Cardiac fibroblast (primary cell): ENCODE measurements around the gene HACD3.

Experiments used
- DNase-seq, 2 donors: peaks; one replicate each; pipeline versions ENCODE4 v3.0.0 to v3.0.0-alpha.2; 2010; ENCODE audit warnings: low read depth in 2 of 2
- H3K4me3 ChIP-seq, 2 donors: replicated peaks in 1 of 2; 1 replicate in 1 of 2; 2 replicates in 1 of 2; pipeline ENCODE4 v1.5.1; 2011; ENCODE audit warnings: low read depth in 2 of 2, low read length in 2 of 2, mild to moderate bottlenecking in 2 of 2, moderate library complexity in 1 of 2
- CTCF ChIP-seq: IDR thresholded peaks from one replicate; pipeline ENCODE4 v1.5.1; 2011; ENCODE audit warnings: low read depth, mild to moderate bottlenecking, low read length, inconsistent platforms

HACD3 gene

GRCh38 chr15:65528461-65529060 lies 1.7 kb upstream of the HACD3 start:
- DNase-seq, result no peak
- H3K4me3 ChIP-seq, result no peak overlapping the region
- TF ChIP-seq CTCF, result no peak

GRCh38 chr15:65529762-65530317 lies 423 bp upstream of the HACD3 start:
- DNase-seq, result no peak
- peak overlapping the region; percentile 34 to 83 for H3K4me3 ChIP-seq
- TF ChIP-seq CTCF, result no peak

GRCh38 chr15:65532738-65533051 lies 2.4 kb downstream of the HACD3 start:
- TF ChIP-seq CTCF, result no peak
- no peak overlapping the region for H3K4me3 ChIP-seq

GRCh38 chr15:65533057-65533756 lies 2.9 kb downstream of the HACD3 start:
- TF ChIP-seq CTCF, result no peak
- H3K4me3 ChIP-seq, result no peak overlapping the region

More at GRCh38 chr15:65532738-65533051, 2.4 kb downstream of the HACD3 start:
- DNase-seq, result peak; percentile 19 to 35

GRCh38 chr15:65535192-65535591 lies 4.9 kb downstream of the HACD3 start:
- no peak overlapping the region for H3K4me3 ChIP-seq
- no peak for TF ChIP-seq CTCF
- peak in 1 of 2 donors; percentile 9 for DNase-seq

More at GRCh38 chr15:65533057-65533756, 2.9 kb downstream of the HACD3 start:
- DNase-seq, result no peak

GRCh38 chr15:65540314-65540713 lies 10.1 kb downstream of the HACD3 start:
- no peak for TF ChIP-seq CTCF
- H3K4me3 ChIP-seq, result no peak overlapping the region
- DNase-seq, result no peak
